ENCODE data around the gene DZIP1L.

DZIP1L gene

GRCh38 chr3:138012526-138012925 is 102.9 kb downstream of the DZIP1L start:
- Histone ChIP-seq H3K9me3 (no peaks in the 10 kb centered on the region), H3K4me1 (peaks cover 0 to 9% (median 2%) of the 10 kb centered on the region in 4 donors), H3K27me3 (no peaks in the 10 kb centered on the region), H3K4me3 (no peak overlapping the region), H3K36me3 (no peaks in the 10 kb centered on the region), H3K27ac (no peak overlapping the region)
- intact Hi-C loops (cut with DNase I; ENCODE audit: low total_unique reads): no loop called here
- no peak for DNase-seq
- no peak for TF ChIP-seq CTCF (IDR thresholded peaks at IDR 0.05)

All from tibial artery (tissue), 4 donors.